Measurements from ENCODE around the gene MTHFD1L. TPM values are rescaled to one million over a fixed set of nuclear protein-coding genes. Genes with fewer than 3 reads are reported as not detected.

Gene MTHFD1L
- total and polyA plus RNA-seq, 2 of the 8 experiments (the other 6 are each of a cell fraction or from before 2014, with no cell fraction given) = 29.2 to 105 TPM

DNA sequence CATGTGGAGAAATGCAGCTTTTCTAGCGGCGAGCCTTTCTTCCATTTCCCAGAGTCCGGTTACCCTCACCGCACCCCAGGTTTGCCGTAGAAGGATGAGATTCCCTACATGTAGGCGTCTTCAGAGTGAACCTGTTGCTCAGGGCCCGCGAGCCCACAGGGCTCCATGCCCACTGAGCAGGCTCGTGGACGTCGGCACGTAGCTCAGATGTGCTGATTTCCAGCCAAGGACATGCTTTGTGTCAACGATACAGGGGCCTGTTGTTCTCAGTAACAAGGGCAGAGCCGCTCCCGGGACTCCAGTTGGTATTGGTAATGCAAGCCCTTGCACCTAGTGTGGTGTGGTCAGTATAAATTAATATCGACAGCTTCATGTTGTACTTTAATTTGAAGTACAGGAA, 159.6 kb downstream of the MTHFD1L start (continued):
- TF ChIP-seq, protein P1, sequence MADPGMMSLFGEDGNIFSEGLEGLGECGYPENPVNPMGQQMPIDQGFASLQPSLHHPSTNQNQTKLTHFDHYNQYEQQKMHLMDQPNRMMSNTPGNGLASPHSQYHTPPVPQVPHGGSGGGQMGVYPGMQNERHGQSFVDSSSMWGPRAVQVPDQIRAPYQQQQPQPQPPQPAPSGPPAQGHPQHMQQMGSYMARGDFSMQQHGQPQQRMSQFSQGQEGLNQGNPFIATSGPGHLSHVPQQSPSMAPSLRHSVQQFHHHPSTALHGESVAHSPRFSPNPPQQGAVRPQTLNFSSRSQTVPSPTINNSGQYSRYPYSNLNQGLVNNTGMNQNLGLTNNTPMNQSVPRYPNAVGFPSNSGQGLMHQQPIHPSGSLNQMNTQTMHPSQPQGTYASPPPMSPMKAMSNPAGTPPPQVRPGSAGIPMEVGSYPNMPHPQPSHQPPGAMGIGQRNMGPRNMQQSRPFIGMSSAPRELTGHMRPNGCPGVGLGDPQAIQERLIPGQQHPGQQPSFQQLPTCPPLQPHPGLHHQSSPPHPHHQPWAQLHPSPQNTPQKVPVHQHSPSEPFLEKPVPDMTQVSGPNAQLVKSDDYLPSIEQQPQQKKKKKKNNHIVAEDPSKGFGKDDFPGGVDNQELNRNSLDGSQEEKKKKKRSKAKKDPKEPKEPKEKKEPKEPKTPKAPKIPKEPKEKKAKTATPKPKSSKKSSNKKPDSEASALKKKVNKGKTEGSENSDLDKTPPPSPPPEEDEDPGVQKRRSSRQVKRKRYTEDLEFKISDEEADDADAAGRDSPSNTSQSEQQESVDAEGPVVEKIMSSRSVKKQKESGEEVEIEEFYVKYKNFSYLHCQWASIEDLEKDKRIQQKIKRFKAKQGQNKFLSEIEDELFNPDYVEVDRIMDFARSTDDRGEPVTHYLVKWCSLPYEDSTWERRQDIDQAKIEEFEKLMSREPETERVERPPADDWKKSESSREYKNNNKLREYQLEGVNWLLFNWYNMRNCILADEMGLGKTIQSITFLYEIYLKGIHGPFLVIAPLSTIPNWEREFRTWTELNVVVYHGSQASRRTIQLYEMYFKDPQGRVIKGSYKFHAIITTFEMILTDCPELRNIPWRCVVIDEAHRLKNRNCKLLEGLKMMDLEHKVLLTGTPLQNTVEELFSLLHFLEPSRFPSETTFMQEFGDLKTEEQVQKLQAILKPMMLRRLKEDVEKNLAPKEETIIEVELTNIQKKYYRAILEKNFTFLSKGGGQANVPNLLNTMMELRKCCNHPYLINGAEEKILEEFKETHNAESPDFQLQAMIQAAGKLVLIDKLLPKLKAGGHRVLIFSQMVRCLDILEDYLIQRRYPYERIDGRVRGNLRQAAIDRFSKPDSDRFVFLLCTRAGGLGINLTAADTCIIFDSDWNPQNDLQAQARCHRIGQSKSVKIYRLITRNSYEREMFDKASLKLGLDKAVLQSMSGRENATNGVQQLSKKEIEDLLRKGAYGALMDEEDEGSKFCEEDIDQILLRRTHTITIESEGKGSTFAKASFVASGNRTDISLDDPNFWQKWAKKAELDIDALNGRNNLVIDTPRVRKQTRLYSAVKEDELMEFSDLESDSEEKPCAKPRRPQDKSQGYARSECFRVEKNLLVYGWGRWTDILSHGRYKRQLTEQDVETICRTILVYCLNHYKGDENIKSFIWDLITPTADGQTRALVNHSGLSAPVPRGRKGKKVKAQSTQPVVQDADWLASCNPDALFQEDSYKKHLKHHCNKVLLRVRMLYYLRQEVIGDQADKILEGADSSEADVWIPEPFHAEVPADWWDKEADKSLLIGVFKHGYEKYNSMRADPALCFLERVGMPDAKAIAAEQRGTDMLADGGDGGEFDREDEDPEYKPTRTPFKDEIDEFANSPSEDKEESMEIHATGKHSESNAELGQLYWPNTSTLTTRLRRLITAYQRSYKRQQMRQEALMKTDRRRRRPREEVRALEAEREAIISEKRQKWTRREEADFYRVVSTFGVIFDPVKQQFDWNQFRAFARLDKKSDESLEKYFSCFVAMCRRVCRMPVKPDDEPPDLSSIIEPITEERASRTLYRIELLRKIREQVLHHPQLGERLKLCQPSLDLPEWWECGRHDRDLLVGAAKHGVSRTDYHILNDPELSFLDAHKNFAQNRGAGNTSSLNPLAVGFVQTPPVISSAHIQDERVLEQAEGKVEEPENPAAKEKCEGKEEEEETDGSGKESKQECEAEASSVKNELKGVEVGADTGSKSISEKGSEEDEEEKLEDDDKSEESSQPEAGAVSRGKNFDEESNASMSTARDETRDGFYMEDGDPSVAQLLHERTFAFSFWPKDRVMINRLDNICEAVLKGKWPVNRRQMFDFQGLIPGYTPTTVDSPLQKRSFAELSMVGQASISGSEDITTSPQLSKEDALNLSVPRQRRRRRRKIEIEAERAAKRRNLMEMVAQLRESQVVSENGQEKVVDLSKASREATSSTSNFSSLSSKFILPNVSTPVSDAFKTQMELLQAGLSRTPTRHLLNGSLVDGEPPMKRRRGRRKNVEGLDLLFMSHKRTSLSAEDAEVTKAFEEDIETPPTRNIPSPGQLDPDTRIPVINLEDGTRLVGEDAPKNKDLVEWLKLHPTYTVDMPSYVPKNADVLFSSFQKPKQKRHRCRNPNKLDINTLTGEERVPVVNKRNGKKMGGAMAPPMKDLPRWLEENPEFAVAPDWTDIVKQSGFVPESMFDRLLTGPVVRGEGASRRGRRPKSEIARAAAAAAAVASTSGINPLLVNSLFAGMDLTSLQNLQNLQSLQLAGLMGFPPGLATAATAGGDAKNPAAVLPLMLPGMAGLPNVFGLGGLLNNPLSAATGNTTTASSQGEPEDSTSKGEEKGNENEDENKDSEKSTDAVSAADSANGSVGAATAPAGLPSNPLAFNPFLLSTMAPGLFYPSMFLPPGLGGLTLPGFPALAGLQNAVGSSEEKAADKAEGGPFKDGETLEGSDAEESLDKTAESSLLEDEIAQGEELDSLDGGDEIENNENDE (IDR thresholded peaks at IDR 0.05; ENCODE audit: insufficient replicate concordance, low read length) = no peak
- no peak for TF ChIP-seq SIRT6 (IDR thresholded peaks at IDR 0.05; ENCODE audit: low read length)
- TF ChIP-seq CTBP2 (IDR thresholded peaks at IDR 0.05; ENCODE audit: borderline replicate concordance, insufficient read depth, insufficient read length, low read length) = no peak
- TF ChIP-seq JUND (IDR thresholded peaks at IDR 0.05; ENCODE audit: low read length) = no peak

Data from H1 (cell line).